Ishikawa (cell line): Measurements from ENCODE around the gene ANKRD52.
A peak's percentile ranks its signal among the peaks of the same experiment; 100 is the strongest.

ENCODE experiments used
- CEBPB ChIP-seq: IDR thresholded peaks from 2 replicates; pipeline ENCODE4 v1.6.1; 2012
- CREB1 ChIP-seq: IDR thresholded peaks from 2 replicates; pipeline ENCODE4 v1.6.1; 2012; ENCODE audit warnings: low read depth
- EGR1 ChIP-seq: IDR thresholded peaks from 2 replicates; pipeline ENCODE4 v1.6.1; 2012
- EP300 ChIP-seq: IDR thresholded peaks from 2 replicates; pipeline ENCODE4 v1.6.1; 2012; ENCODE audit warnings: borderline replicate concordance
- FOXM1 ChIP-seq: IDR thresholded peaks from 2 replicates; pipeline ENCODE4 v1.6.1; 2012; ENCODE audit warnings: low read depth, borderline replicate concordance
- MAX ChIP-seq: IDR thresholded peaks from 2 replicates; pipeline ENCODE4 v1.6.1; 2012
- NFIC ChIP-seq: IDR thresholded peaks from 2 replicates; pipeline ENCODE4 v1.6.1; 2012
- RAD21 ChIP-seq: IDR thresholded peaks from 2 replicates; pipeline ENCODE4 v1.6.1; 2012; ENCODE audit warnings: low read depth
- REST ChIP-seq: IDR thresholded peaks from 2 replicates; pipeline ENCODE4 v1.6.1; 2012; ENCODE audit warnings: low read depth, mild to moderate bottlenecking
- TAF1 ChIP-seq: IDR thresholded peaks from 2 replicates; pipeline ENCODE4 v1.6.1; 2012; ENCODE audit warnings: low read depth, mild to moderate bottlenecking
- TCF12 ChIP-seq: IDR thresholded peaks from 2 replicates; pipeline ENCODE4 v1.6.1; 2012; ENCODE audit warnings: low read depth
- TEAD4 ChIP-seq: IDR thresholded peaks from 2 replicates; pipeline ENCODE4 v1.6.1; 2012
- USF1 ChIP-seq: IDR thresholded peaks from 2 replicates; pipeline ENCODE4 v1.6.1; 2012
- YY1 ChIP-seq: IDR thresholded peaks from 2 replicates; pipeline ENCODE4 v1.6.1; 2012; ENCODE audit warnings: low read depth
- ZBTB7A ChIP-seq: IDR thresholded peaks from 2 replicates; pipeline ENCODE4 v1.6.1; 2012; ENCODE audit warnings: low read depth

ANKRD52 gene

GRCh38 chr12:56220611-56221231 lies 37.5 kb downstream of the ANKRD52 start:
- TF ChIP-seq TAF1: peak; percentile 50; the same call in 1 of the 2 replicates
- TF ChIP-seq CEBPB: peak; percentile 70
- no peak for TF ChIP-seq MAX
- no peak for TF ChIP-seq NFIC
- TF ChIP-seq FOXM1: no peak

GRCh38 chr12:56219840-56220239 lies 38.3 kb downstream of the ANKRD52 start:
- no peak for TF ChIP-seq USF1
- no peak for TF ChIP-seq CREB1
- no peak for TF ChIP-seq MAX
- TF ChIP-seq TEAD4: no peak
- no peak for TF ChIP-seq NFIC
- TF ChIP-seq EP300: no peak

GRCh38 chr12:56216461-56216860 lies 41.7 kb downstream of the ANKRD52 start:
- no peak for TF ChIP-seq CREB1
- no peak for TF ChIP-seq EP300
- no peak for TF ChIP-seq CEBPB
- TF ChIP-seq TEAD4: no peak
- TF ChIP-seq USF1: no peak
- TF ChIP-seq EGR1: no peak
- no peak for TF ChIP-seq TAF1
- TF ChIP-seq RAD21: no peak
- no peak for TF ChIP-seq MAX
- TF ChIP-seq REST: no peak

- no peak for TF ChIP-seq NFIC
Measured at GRCh38 chr12:56213878-56214277, 44.3 kb downstream of the ANKRD52 start.

GRCh38 chr12:56212361-56212760 lies 45.8 kb downstream of the ANKRD52 start:
- TF ChIP-seq CREB1 (no peak), RAD21 (no peak), EP300 (no peak), USF1 (no peak), CEBPB (no peak), REST (no peak), ZBTB7A (no peak), YY1 (no peak), EGR1 (no peak), FOXM1 (no peak), NFIC (no peak), TCF12 (no peak), TEAD4 (no peak), MAX (no peak)

GRCh38 chr12:56208006-56208405 lies 50.2 kb downstream of the ANKRD52 start:
- no peak for TF ChIP-seq NFIC
- TF ChIP-seq CREB1: no peak
- TF ChIP-seq MAX: no peak
